ENCODE measurements around the gene KLHL4.
"Not testable (repeated sequence)": the region's sequence is repeated elsewhere in the genome, so short reads cannot be mapped to it uniquely, and the experiment has no call there.

KLHL4 gene, protein sequence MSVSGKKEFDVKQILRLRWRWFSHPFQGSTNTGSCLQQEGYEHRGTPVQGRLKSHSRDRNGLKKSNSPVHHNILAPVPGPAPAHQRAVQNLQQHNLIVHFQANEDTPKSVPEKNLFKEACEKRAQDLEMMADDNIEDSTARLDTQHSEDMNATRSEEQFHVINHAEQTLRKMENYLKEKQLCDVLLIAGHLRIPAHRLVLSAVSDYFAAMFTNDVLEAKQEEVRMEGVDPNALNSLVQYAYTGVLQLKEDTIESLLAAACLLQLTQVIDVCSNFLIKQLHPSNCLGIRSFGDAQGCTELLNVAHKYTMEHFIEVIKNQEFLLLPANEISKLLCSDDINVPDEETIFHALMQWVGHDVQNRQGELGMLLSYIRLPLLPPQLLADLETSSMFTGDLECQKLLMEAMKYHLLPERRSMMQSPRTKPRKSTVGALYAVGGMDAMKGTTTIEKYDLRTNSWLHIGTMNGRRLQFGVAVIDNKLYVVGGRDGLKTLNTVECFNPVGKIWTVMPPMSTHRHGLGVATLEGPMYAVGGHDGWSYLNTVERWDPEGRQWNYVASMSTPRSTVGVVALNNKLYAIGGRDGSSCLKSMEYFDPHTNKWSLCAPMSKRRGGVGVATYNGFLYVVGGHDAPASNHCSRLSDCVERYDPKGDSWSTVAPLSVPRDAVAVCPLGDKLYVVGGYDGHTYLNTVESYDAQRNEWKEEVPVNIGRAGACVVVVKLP

DNA sequence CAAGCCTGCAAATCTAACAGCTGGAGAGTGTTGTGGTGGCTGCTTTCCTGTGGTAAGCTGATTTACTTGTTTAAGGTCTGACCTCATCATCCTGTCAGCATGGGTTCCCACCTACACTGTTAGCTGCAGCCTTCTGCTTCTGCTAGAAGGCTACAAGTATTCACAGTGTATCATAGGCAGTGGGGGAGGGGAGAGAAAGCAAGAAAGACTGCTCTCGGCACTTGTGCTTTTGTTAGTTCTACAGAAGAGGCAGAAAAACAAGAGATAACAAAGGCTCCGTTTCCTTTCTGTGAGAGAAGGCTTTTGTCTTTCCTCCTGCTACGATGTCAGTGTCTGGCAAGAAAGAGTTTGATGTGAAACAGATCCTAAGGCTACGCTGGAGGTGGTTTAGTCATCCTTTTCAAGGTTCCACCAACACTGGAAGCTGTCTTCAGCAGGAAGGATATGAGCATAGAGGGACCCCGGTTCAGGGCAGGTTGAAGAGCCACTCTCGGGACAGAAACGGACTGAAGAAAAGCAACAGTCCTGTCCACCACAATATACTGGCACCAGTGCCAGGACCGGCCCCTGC lies at the start of gene KLHL4:
TSS of gene KLHL4 (plus strand) at position 232 of the 571 bp plus-strand sequence. CDS start at position 324, 92 bp downstream.
- Histone ChIP-seq H3K9ac (ENCODE audit: low read length) (peak within 1 kb of the TSS; percentile 52), H3K4me3 (ENCODE audit: low read length) (peak within 1 kb of the TSS; percentile 80), H3K4me1 (ENCODE audit: control insufficient read depth, insufficient read depth, low read length) (peaks cover 5% of the 10 kb centered on the region), H3K9me3 (ENCODE audit: control insufficient read depth, low read length) (no peaks in the 10 kb centered on the region), H3K36me3 (ENCODE audit: control insufficient read depth, insufficient read depth, low read length, severe bottlenecking) (no peaks in the 10 kb centered on the region), H3K27me3 (replicated peaks; ENCODE audit: control insufficient read depth, insufficient read depth, low read length) (peaks cover 9% of the 10 kb centered on the region)
- DNase-seq (ENCODE audit: low read depth): no peak

DNA sequence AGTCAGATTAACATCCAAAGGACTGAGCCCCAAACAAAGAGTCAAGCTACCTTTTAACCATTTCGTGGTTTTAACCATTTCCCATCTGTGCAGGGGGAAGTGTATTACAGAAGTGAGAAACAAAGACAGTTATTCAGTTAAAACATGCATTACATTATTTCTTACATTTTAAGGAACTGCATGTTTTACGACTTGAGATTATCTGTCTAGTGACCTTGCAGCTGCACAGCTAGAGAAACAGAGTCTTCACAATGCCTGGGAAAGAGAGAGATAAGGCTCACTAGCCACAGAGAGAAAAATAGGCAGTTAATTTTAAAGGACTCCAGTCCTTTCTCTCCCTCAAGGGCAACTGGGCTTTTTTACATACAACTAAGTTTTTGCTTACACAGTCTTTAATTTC lies 48.7 kb upstream of the KLHL4 start:
- Histone ChIP-seq H3K9ac (ENCODE audit: low read length) (no peak overlapping the region), H3K27me3 (replicated peaks; ENCODE audit: control insufficient read depth, insufficient read depth, low read length) (peaks cover 3% of the 10 kb centered on the region), H3K9me3 (ENCODE audit: control insufficient read depth, low read length) (peaks cover 20% of the 10 kb centered on the region), H3K36me3 (ENCODE audit: control insufficient read depth, insufficient read depth, low read length, severe bottlenecking) (no peaks in the 10 kb centered on the region), H3K4me3 (ENCODE audit: low read length) (no peak overlapping the region), H3K4me1 (ENCODE audit: control insufficient read depth, insufficient read depth, low read length) (no peaks in the 10 kb centered on the region)
- DNase-seq (ENCODE audit: low read depth): no peak

DNA sequence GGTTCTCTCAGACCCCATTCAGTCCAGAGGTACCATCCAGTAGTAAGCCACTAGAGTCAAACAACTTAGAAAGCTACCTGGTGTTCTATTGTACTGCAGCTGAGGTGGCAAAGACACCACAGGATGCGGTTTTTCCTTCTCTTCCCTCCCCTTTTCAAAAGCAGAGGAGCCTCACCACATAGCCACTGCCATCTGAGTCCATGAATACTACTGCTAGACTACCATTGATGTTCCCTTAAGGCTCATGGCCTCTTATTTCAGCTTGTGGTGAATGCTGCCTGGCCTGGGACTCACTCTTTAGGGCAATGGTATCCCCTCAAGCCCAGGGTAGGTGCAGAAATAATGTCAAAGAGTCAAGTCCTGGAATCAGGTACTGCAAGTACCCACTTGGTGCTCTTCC lies 41.8 kb upstream of the KLHL4 start:
- peaks cover 8% of the 10 kb centered on the region for H3K9me3 ChIP-seq (ENCODE audit: control insufficient read depth, low read length)
- H3K36me3 ChIP-seq (ENCODE audit: control insufficient read depth, insufficient read depth, low read length, severe bottlenecking): no peaks in the 10 kb centered on the region
- no peak for DNase-seq (ENCODE audit: low read depth)

DNA sequence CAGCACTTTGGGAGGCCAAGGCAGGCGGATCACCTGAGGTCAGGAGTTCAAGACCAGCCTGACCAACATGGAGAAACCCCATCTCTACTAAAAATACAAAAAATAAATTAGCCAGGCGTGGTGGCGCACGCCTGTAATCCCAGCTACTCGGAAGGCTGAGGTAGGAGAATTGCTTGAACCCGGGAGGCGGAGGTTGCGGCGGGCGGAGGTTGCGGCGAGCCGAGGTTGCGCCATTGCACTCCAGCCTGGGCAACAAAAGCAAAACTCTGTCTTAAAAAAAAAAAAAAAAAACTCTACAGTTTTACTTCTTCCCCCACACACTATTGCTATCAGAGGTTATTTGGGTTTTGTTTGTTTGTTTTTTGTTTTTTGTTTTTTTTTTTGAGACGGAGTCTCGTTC lies 38.9 kb upstream of the KLHL4 start:
- H3K36me3 ChIP-seq (ENCODE audit: control insufficient read depth, insufficient read depth, low read length, severe bottlenecking); H3K27me3 ChIP-seq (replicated peaks; ENCODE audit: control insufficient read depth, insufficient read depth, low read length); H3K4me3 ChIP-seq (ENCODE audit: low read length); H3K4me1 ChIP-seq (ENCODE audit: control insufficient read depth, insufficient read depth, low read length); H3K9ac ChIP-seq (ENCODE audit: low read length); DNase-seq (ENCODE audit: low read depth); H3K9me3 ChIP-seq (ENCODE audit: control insufficient read depth, low read length): not testable (repeated sequence)

More for the DNA sequence above, 41.8 kb upstream of the KLHL4 start:
- Histone ChIP-seq H3K27me3 (replicated peaks; ENCODE audit: control insufficient read depth, insufficient read depth, low read length) (no peaks in the 10 kb centered on the region), H3K4me1 (ENCODE audit: control insufficient read depth, insufficient read depth, low read length) (no peaks in the 10 kb centered on the region), H3K9ac (ENCODE audit: low read length) (no peak overlapping the region), H3K4me3 (ENCODE audit: low read length) (no peak overlapping the region)

DNA sequence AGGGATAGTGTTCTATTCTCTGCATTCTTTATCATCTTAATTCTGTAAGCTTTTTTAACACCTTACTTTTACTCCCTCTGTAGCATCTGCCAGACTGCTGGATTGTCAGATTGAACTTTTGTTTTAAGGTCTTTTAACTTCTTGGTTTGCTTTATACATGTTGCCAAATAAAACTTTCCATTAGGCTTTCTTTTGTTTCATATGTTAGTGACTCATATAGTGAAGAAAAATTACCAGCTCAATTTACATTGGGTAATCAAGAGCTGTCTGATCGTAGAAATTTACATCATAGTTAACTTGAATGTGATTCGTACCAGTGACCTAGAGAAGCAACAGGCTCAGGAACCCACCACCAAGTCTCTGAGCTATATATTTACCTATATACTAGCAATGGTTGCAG lies 28.5 kb upstream of the KLHL4 start:
- H3K4me1 ChIP-seq (ENCODE audit: control insufficient read depth, insufficient read depth, low read length): no peaks in the 10 kb centered on the region
- no peaks in the 10 kb centered on the region for H3K36me3 ChIP-seq (ENCODE audit: control insufficient read depth, insufficient read depth, low read length, severe bottlenecking)
- no peak for DNase-seq (ENCODE audit: low read depth)
- no peak overlapping the region for H3K4me3 ChIP-seq (ENCODE audit: low read length)
- H3K9me3 ChIP-seq (ENCODE audit: control insufficient read depth, low read length): no peaks in the 10 kb centered on the region
- H3K9ac ChIP-seq (ENCODE audit: low read length): no peak overlapping the region
- H3K27me3 ChIP-seq (replicated peaks; ENCODE audit: control insufficient read depth, insufficient read depth, low read length): no peaks in the 10 kb centered on the region

DNA sequence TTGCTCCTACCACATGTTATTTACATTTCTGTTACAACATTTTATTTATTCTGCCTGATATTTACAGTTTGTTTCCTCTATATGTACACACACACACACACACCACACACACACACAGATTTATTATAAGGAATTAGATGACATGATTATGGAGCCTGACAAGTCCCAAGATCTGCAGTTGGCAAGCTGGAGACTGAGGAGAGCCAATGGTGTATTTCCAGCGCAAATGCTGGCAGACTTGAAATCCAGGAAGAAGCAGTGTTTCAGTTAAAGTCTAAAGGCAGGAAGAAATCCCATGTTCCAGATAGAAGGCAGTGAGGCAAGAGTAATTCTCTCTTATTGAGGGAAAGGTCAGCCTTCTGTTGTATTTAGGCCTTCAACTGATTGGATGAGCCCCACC lies 1.8 kb upstream of the KLHL4 start:
- H3K27me3 ChIP-seq (replicated peaks; ENCODE audit: control insufficient read depth, insufficient read depth, low read length): peaks cover 9% of the 10 kb centered on the region
- no peaks in the 10 kb centered on the region for H3K9me3 ChIP-seq (ENCODE audit: control insufficient read depth, low read length)
- H3K4me3 ChIP-seq (ENCODE audit: low read length): no peak overlapping the region

DNA sequence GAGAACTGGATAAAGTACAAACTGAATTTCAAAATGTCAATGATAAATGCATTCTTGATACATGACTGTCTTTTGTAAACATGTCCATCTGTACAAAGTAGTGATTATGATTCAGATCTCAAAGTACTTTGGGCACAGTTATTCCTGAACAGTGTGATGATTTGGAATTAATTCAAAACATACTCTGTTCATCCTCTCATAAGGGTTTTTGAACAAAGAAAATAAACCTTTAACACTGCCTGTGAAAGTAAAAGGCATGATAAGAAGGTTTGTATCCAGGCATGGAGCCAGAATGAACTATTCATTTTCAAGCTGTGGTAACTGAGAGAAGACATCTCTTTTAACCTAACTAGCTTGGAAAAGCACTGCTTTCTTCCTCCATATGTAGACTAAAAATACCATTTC lies 883 bp upstream of the KLHL4 start:
- H3K36me3 ChIP-seq (ENCODE audit: control insufficient read depth, insufficient read depth, low read length, severe bottlenecking): no peaks in the 10 kb centered on the region
- DNase-seq (ENCODE audit: low read depth): no peak
- no peaks in the 10 kb centered on the region for H3K9me3 ChIP-seq (ENCODE audit: control insufficient read depth, low read length)
- peaks cover 9% of the 10 kb centered on the region for H3K27me3 ChIP-seq (replicated peaks; ENCODE audit: control insufficient read depth, insufficient read depth, low read length)
- H3K4me3 ChIP-seq (ENCODE audit: low read length): no peak overlapping the region
- no peak overlapping the region for H3K9ac ChIP-seq (ENCODE audit: low read length)
- H3K4me1 ChIP-seq (ENCODE audit: control insufficient read depth, insufficient read depth, low read length): peaks cover 5% of the 10 kb centered on the region

More for the DNA sequence above, 1.8 kb upstream of the KLHL4 start:
- Histone ChIP-seq H3K36me3 (ENCODE audit: control insufficient read depth, insufficient read depth, low read length, severe bottlenecking) (no peaks in the 10 kb centered on the region), H3K9ac (ENCODE audit: low read length) (no peak overlapping the region), H3K4me1 (ENCODE audit: control insufficient read depth, insufficient read depth, low read length) (peaks cover 5% of the 10 kb centered on the region)
- DNase-seq (ENCODE audit: low read depth): no peak

DNA sequence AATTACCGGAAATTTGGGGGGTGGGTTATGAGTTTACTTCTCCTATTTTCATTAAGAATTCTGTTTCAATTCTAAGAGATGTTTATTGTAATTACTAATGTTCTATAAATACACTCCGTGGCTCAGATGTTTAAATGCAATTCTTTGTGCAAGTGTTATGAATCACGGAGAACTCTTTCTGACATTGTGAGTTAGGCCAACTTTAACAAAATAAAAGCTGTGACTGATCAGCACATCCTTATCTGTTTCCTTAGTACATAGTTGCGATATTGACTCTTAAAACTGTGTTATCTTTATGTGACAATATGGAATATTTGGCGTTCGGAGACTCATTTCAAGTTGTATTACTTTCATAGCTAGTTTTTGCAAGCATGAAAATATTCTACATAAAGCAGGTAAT lies 902 bp downstream of the KLHL4 start:
- Histone ChIP-seq H3K27me3 (replicated peaks; ENCODE audit: control insufficient read depth, insufficient read depth, low read length) (peaks cover 9% of the 10 kb centered on the region), H3K4me1 (ENCODE audit: control insufficient read depth, insufficient read depth, low read length) (peaks cover 5% of the 10 kb centered on the region), H3K9ac (ENCODE audit: low read length) (peak overlapping the region; percentile 6), H3K9me3 (ENCODE audit: control insufficient read depth, low read length) (no peaks in the 10 kb centered on the region), H3K4me3 (ENCODE audit: low read length) (peak overlapping the region; percentile 80), H3K36me3 (ENCODE audit: control insufficient read depth, insufficient read depth, low read length, severe bottlenecking) (no peaks in the 10 kb centered on the region)
- no peak for DNase-seq (ENCODE audit: low read depth)

DNA sequence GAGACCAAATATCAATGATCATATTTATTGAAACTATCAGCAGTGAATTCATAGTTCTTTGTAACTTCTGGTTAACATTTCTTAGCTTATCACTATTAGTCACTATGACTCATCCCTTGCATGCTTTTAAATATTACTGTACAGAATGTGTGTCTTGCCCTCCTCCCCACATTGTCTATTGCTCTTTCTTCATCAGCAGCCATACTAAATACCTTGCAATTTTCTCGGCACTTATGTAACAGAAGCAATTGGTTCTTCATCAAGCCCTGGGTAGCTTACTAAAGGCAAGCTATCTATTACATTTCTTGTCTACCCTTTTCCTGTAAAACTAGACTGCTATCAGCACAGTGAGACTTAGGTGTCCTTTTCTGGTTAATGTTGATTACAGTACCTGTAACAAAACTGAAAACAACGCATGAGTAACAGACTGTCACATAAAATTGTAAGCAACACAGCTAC lies 8.2 kb downstream of the KLHL4 start:
- Histone ChIP-seq H3K36me3 (ENCODE audit: control insufficient read depth, insufficient read depth, low read length, severe bottlenecking) (no peaks in the 10 kb centered on the region), H3K4me1 (ENCODE audit: control insufficient read depth, insufficient read depth, low read length) (peaks cover 2% of the 10 kb centered on the region), H3K9me3 (ENCODE audit: control insufficient read depth, low read length) (no peaks in the 10 kb centered on the region), H3K27me3 (replicated peaks; ENCODE audit: control insufficient read depth, insufficient read depth, low read length) (no peaks in the 10 kb centered on the region), H3K4me3 (ENCODE audit: low read length) (no peak overlapping the region), H3K9ac (ENCODE audit: low read length) (no peak overlapping the region)
- no peak for DNase-seq (ENCODE audit: low read depth)

DNA sequence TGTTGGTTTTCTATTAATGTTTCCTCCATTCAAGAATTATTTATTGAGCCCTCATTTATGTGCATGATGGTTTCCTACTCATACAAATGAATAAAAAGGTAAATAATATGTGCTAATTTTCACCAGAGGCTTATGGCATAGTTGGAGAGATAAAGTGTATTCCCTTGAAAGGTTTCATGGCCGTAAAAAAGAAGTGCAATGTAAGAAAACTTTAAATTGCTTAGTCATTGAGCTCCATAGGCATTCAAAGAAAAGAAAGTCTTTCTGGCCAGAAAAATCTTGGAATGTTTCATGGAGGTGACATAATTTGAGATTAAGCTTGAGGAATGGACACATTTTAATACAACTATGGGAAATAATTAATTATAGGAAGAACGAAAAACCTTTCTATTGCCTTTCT lies 8.7 kb downstream of the KLHL4 start:
- no peak overlapping the region for H3K9ac ChIP-seq (ENCODE audit: low read length)
- H3K4me3 ChIP-seq (ENCODE audit: low read length): no peak overlapping the region
- DNase-seq (ENCODE audit: low read depth): no peak
- peaks cover 2% of the 10 kb centered on the region for H3K4me1 ChIP-seq (ENCODE audit: control insufficient read depth, insufficient read depth, low read length)
- no peaks in the 10 kb centered on the region for H3K36me3 ChIP-seq (ENCODE audit: control insufficient read depth, insufficient read depth, low read length, severe bottlenecking)
- H3K9me3 ChIP-seq (ENCODE audit: control insufficient read depth, low read length): no peaks in the 10 kb centered on the region
- H3K27me3 ChIP-seq (replicated peaks; ENCODE audit: control insufficient read depth, insufficient read depth, low read length): no peaks in the 10 kb centered on the region

DNA sequence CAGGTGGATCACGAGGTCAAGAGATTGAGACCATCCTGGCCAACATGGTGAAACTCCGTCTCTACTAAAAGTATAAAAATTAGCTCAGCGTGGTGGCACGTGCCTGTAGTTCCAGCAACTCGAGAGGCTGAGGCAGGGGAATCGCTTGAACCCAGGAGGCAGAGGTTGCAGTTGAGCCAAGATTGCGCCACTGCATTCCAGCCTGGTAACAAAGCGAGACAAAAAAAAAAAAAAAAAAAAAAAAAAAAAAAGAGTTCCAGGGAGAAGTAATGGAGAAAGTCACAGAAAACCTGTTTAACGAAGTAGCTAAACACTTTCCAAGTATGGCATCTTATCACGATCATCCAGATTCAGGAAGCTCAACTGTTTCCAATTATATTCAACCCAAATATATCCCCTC lies 10.9 kb downstream of the KLHL4 start:
- DNase-seq (ENCODE audit: low read depth): no peak
- peaks cover 2% of the 10 kb centered on the region for H3K4me1 ChIP-seq (ENCODE audit: control insufficient read depth, insufficient read depth, low read length)
- H3K27me3 ChIP-seq (replicated peaks; ENCODE audit: control insufficient read depth, insufficient read depth, low read length): no peaks in the 10 kb centered on the region
- H3K9me3 ChIP-seq (ENCODE audit: control insufficient read depth, low read length): no peaks in the 10 kb centered on the region
- H3K36me3 ChIP-seq (ENCODE audit: control insufficient read depth, insufficient read depth, low read length, severe bottlenecking): no peaks in the 10 kb centered on the region
- no peak overlapping the region for H3K4me3 ChIP-seq (ENCODE audit: low read length)
- H3K9ac ChIP-seq (ENCODE audit: low read length): no peak overlapping the region

All from adipocyte (in vitro differentiated cells).